AG04450 (cell line): ENCODE results near the gene TTLL1. TPM values are rescaled to one million over a fixed set of nuclear protein-coding genes. Genes with fewer than 3 reads are reported as not detected.
"Not testable (repeated sequence)": the region's sequence is repeated elsewhere in the genome, so short reads cannot be mapped to it uniquely, and the experiment has no call there.

Experiments
- CTCF ChIA-PET: fragments of 300-600, 350-600 bp; formaldehyde crosslinking; extraction: SDS; loops from one replicate; lab custom pipeline; 2022; ENCODE audit warnings: antibody characterized with exemption, inconsistent platforms; lab: Charles Lee
- POLR2A ChIA-PET: fragments of 350-600 bp; formaldehyde crosslinking; extraction: SDS; loops from one replicate; lab custom pipeline; 2021; ENCODE audit warnings: antibody characterized with exemption, inconsistent platforms; lab: Yijun Ruan, JAX
- DNase-seq: peaks from one replicate; pipeline ENCODE4 v3.0.0-alpha.2; 2011; ENCODE audit warnings: low read depth, low spot score
- H3K27ac ChIP-seq: one replicate; pipeline ENCODE4 v1.5.1; 2012; ENCODE audit warnings: low read depth, low read length, control low read depth
- H3K27me3 ChIP-seq: one replicate; pipeline ENCODE4 v1.6.0; 2012; ENCODE audit warnings: low read length; ENCODE audit not compliant: control insufficient read depth, insufficient read depth
- H3K4me3 ChIP-seq: 2 replicates; pipeline ENCODE4 v1.5.1; 2011; ENCODE audit warnings: mild to moderate bottlenecking, low read depth, low read length, control low read depth
- H3K9me3 ChIP-seq: 2 replicates; pipeline ENCODE4 v1.5.1; 2012; ENCODE audit warnings: low read length; ENCODE audit not compliant: control insufficient read depth, insufficient read depth
- polyA plus RNA-seq: library from polyadenylated mRNA; depleted of rRNA; stranded (reverse); fragments of >200 nt; gene quantifications from 2 replicates; pipeline ENCODE4 v1.2.3, GENCODE V29; 2011
- TF ChIP-seq, protein P1 (sequence below): IDR thresholded peaks from 2 replicates; pipeline ENCODE4 v1.5.1; 2011; ENCODE audit warnings: low read depth, low read length, control low read depth, inconsistent platforms

Gene TTLL1
- polyA plus RNA-seq, 1 experiment: 17.5 TPM

- H3K27me3 ChIP-seq: peaks cover 61% of the 10 kb centered on the region
- H3K4me3 ChIP-seq: peak overlapping the region; percentile 45
- DNase-seq: no peak
- no peak overlapping the region for H3K27ac ChIP-seq
- CTCF ChIA-PET: no interaction called here
- POLR2A ChIA-PET: no interaction called here
- H3K9me3 ChIP-seq: no peaks in the 10 kb centered on the region; the same call in 1 of the 2 replicates
- TF ChIP-seq, protein P1, sequence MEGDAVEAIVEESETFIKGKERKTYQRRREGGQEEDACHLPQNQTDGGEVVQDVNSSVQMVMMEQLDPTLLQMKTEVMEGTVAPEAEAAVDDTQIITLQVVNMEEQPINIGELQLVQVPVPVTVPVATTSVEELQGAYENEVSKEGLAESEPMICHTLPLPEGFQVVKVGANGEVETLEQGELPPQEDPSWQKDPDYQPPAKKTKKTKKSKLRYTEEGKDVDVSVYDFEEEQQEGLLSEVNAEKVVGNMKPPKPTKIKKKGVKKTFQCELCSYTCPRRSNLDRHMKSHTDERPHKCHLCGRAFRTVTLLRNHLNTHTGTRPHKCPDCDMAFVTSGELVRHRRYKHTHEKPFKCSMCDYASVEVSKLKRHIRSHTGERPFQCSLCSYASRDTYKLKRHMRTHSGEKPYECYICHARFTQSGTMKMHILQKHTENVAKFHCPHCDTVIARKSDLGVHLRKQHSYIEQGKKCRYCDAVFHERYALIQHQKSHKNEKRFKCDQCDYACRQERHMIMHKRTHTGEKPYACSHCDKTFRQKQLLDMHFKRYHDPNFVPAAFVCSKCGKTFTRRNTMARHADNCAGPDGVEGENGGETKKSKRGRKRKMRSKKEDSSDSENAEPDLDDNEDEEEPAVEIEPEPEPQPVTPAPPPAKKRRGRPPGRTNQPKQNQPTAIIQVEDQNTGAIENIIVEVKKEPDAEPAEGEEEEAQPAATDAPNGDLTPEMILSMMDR: no peak
These were observed 21.9 kb upstream of the TTLL1 start for GRCh38 chr22:43110927-43111623.

GRCh38 chr22:43110444-43110926, 21.3 kb upstream of the TTLL1 start, which contains the start of gene BIK:
BIK (plus strand) TSS chr22:43110750; CDS start chr22:43124023, 13,273 bp downstream.
- Histone ChIP-seq H3K4me3 (peak within 1 kb of the TSS; percentile 52), H3K27me3 (peaks cover 62% of the 10 kb centered on the region), H3K27ac (no peak within 1 kb of the TSS), H3K9me3 (no peaks in the 10 kb centered on the region; the same call in 1 of the 2 replicates)
- CTCF ChIA-PET: no interaction called here
- no peak for DNase-seq
- POLR2A ChIA-PET: no interaction called here
- TF ChIP-seq, protein P1: peak; percentile 37

DNA sequence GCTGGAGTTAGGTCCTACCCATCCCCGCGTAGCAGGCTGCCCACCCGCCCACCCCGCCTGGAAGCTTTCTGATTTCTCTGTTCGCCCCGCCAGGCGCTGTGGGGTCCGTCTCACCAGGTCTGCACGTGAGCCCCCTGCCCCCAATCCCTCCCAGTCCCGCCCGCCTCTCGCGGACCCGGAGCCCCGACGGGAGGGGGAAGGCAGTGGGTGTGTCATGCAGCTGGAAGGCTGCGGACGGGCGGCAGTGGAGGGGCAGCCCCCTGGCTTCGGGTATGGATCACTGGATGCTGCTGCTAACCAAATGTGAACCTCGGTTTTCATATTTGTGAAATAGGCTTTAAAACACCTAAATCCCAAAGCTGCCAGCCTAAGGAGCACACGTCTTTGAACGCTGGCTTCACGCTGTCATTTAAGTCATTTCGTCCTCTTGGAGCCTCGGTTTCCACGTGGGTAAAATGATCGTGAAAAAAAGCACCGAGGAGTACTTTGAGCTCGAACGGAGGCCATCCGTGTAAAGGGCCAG, 20.8 kb upstream of the TTLL1 start:
- TF ChIP-seq, protein P1: no peak
- CTCF ChIA-PET: no interaction called here
- no peak for DNase-seq
- no peaks in the 10 kb centered on the region; the same call in 1 of the 2 replicates for H3K9me3 ChIP-seq
- H3K27me3 ChIP-seq: peaks cover 62% of the 10 kb centered on the region
- POLR2A ChIA-PET: no interaction called here
- no peak overlapping the region for H3K27ac ChIP-seq
- peak overlapping the region; percentile 52 for H3K4me3 ChIP-seq

- ChIA-PET POLR2A (no interaction called here), CTCF (no interaction called here)
- peaks cover 60% of the 10 kb centered on the region for H3K27me3 ChIP-seq
- no peaks in the 10 kb centered on the region; the same call in 1 of the 2 replicates for H3K9me3 ChIP-seq
- H3K27ac ChIP-seq: no peak overlapping the region
- DNase-seq: no peak
- TF ChIP-seq, protein P1: no peak
- no peak overlapping the region for H3K4me3 ChIP-seq
These were observed 20.3 kb upstream of the TTLL1 start for GRCh38 chr22:43109511-43109910.

DNA sequence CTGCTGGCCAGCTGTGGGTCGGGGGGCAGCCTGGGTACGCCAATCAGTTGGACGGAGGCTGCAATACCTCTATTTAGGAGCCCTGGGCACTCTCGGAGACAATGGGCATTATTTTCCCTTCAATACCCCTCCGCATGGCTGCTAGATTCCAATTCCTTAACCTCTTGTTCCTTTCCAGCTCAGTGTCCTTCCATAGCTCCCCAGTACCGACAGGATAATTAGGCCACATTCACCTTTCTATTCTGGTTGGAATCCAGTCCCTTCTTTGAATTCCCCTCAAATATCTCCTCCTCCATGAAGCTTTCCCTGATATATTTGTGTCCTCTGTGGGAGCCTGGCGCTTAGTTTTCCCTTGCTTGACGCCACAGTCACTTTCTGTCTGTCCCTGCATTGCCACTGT, 17.1 kb upstream of the TTLL1 start:
- TF ChIP-seq, protein P1: no peak
- no peak for DNase-seq
- Histone ChIP-seq H3K4me3 (no peak overlapping the region), H3K27me3 (peaks cover 33% of the 10 kb centered on the region), H3K27ac (no peak overlapping the region), H3K9me3 (no peaks in the 10 kb centered on the region; the same call in 1 of the 2 replicates)
- ChIA-PET POLR2A (no interaction called here), CTCF (no interaction called here)

DNA sequence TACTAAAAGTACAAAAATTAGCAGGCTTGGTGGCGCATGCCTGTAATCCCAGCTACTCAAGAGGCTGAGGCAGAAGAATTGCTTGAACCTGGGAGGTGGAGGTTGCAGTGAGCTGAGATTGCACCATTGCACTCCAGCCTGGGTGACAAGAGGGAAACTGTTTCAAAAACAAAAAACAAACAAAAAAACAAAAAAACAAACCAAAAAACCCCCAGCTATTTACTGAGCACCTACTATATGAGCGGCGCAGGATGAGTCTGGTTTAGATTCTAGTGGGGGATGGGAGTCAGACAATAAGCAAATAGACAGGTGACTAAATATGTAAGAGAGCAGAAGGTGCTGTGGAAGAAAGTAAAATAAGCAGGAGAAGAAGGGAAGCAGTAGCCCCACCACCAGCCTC, 15.8 kb upstream of the TTLL1 start:
- H3K4me3 ChIP-seq, DNase-seq, H3K9me3 ChIP-seq, POLR2A ChIA-PET, H3K27ac ChIP-seq, CTCF ChIA-PET: not testable (repeated sequence)
- peaks cover 23% of the 10 kb centered on the region for H3K27me3 ChIP-seq

- DNase-seq, H3K27ac ChIP-seq, CTCF ChIA-PET, H3K4me3 ChIP-seq, H3K9me3 ChIP-seq, POLR2A ChIA-PET: not testable (repeated sequence)
- peaks cover 15% of the 10 kb centered on the region for H3K27me3 ChIP-seq
These were observed 14.9 kb upstream of the TTLL1 start for GRCh38 chr22:43104056-43104625.
